Endometrium (tissue), 2 donors: ENCODE results near the gene NPLOC4.
"Not testable (repeated sequence)": the region's sequence is repeated elsewhere in the genome, so short reads cannot be mapped to it uniquely, and the experiment has no call there.

Experiments used
- FAIRE-seq: peaks from 2 replicates; lab custom pipeline; 2012; peaks lifted over from hg19 to GRCh38; lab: Jason Lieb, UNC
- donor health status: control.
- donor health status: control.

The NPLOC4 gene

GRCh38 chr17:81533339-81534141 is 103.4 kb downstream of the NPLOC4 start:
- no peak for FAIRE-seq

GRCh38 chr17:81532490-81533287 is 104.2 kb downstream of the NPLOC4 start:
- no peak for FAIRE-seq

GRCh38 chr17:81531998-81532404 is 104.9 kb downstream of the NPLOC4 start:
- not testable (repeated sequence) for FAIRE-seq

GRCh38 chr17:81531013-81531412 is 105.9 kb downstream of the NPLOC4 start:
- not testable (repeated sequence) for FAIRE-seq

- no peak for FAIRE-seq
These were observed 107.5 kb downstream of the NPLOC4 start for GRCh38 chr17:81529437-81529803.

GRCh38 chr17:81528651-81529436 is 108.1 kb downstream of the NPLOC4 start:
- no peak for FAIRE-seq

- FAIRE-seq, result no peak
These were observed 108.6 kb downstream of the NPLOC4 start for GRCh38 chr17:81528384-81528650.

- FAIRE-seq, result no peak
These were observed 109.1 kb downstream of the NPLOC4 start, which contains the start of gene FSCN2 for GRCh38 chr17:81527591-81528383. FSCN2 (plus strand) TSS chr17:81528377; CDS start chr17:81528532, 155 bp downstream.

GRCh38 chr17:81526662-81527571 is 110.0 kb downstream of the NPLOC4 start:
- FAIRE-seq, result no peak

GRCh38 chr17:81524865-81525159 is 112.1 kb downstream of the NPLOC4 start:
- FAIRE-seq, result no peak

GRCh38 chr17:81524039-81524864 is 112.7 kb downstream of the NPLOC4 start:
- no peak for FAIRE-seq

- no peak for FAIRE-seq
These were observed 113.4 kb downstream of the NPLOC4 start for GRCh38 chr17:81523402-81524038.

- FAIRE-seq, result no peak
These were observed 114.2 kb downstream of the NPLOC4 start for GRCh38 chr17:81522491-81523401.

GRCh38 chr17:81520021-81520901 is 116.7 kb downstream of the NPLOC4 start:
- no peak for FAIRE-seq

GRCh38 chr17:81519284-81520020 is 117.5 kb downstream of the NPLOC4 start:
- no peak for FAIRE-seq

- FAIRE-seq, result no peak
These were observed 118.1 kb downstream of the NPLOC4 start for GRCh38 chr17:81518785-81519283.
